HEK293 (cell line): ENCODE results near the gene LHB.

Experiments
- CTCF ChIA-PET: fragments of 350-600 bp; formaldehyde crosslinking; extraction: SDS; loops from one replicate; lab custom pipeline; 2021; ENCODE audit warnings: antibody characterized with exemption; lab: Yijun Ruan, JAX
- POLR2A ChIA-PET: fragments of 300-600 bp; formaldehyde crosslinking; extraction: SDS; loops from one replicate; lab custom pipeline; 2020; ENCODE audit warnings: antibody characterized with exemption, inconsistent platforms; lab: Yijun Ruan, JAX
- H3K27ac ChIP-seq: fragments of 200-500 bp; sonication (Bioruptor generic); 2 replicates; pipeline ENCODE4 v1.5.1; 2014; ENCODE audit warnings: low read depth, low read length, control low read depth, inconsistent platforms; ENCODE audit errors: extremely low read depth
- H3K36me3 ChIP-seq, 2 experiments: fragments of 200-500 bp in 1 of 2; sonication (Bioruptor generic) in 1 of 2; 1 replicate in 1 of 2; 2 replicates in 1 of 2; pipeline ENCODE4 v1.5.1; 2014 to 2017; ENCODE audit warnings: inconsistent platforms in 2 of 2, low read length in 2 of 2; ENCODE audit not compliant: control insufficient read depth in 2 of 2, insufficient read depth in 1 of 2
- H3K4me1 ChIP-seq: fragments of 200-500 bp; sonication (Bioruptor generic); 2 replicates; pipeline ENCODE4 v1.5.1; 2014; ENCODE audit warnings: mild to moderate bottlenecking, low read length, inconsistent platforms; ENCODE audit not compliant: control insufficient read depth, insufficient read depth
- H3K4me3 ChIP-seq: 2 replicates; pipeline ENCODE4 v1.5.1; 2011; ENCODE audit warnings: low read depth, mild to moderate bottlenecking, control low read depth, low read length, moderate library complexity
- H3K9me3 ChIP-seq: fragments of 200-500 bp; sonication (Bioruptor generic); 2 replicates; pipeline ENCODE4 v1.5.1; 2014; ENCODE audit warnings: low read depth, low read length, inconsistent platforms; ENCODE audit not compliant: control insufficient read depth, insufficient read depth
- EGR2 ChIP-seq: fragments of 450-650 bp; formaldehyde crosslinking; IDR thresholded peaks from 2 replicates; pipeline ENCODE4 v1.5.1; 2016; ENCODE audit warnings: low read depth, missing biosample characterization, missing genetic modification characterization
- GLIS2 ChIP-seq: fragments of 450-650 bp; formaldehyde crosslinking; IDR thresholded peaks from 2 replicates; pipeline ENCODE4 v1.5.1; 2016; ENCODE audit warnings: missing biosample characterization, missing genetic modification characterization
- INSM2 ChIP-seq: fragments of 450-650 bp; formaldehyde crosslinking; IDR thresholded peaks from 2 replicates; pipeline ENCODE4 v1.5.1; 2016; ENCODE audit warnings: missing biosample characterization, missing genetic modification characterization
- KLF7 ChIP-seq: fragments of 450-650 bp; formaldehyde crosslinking; IDR thresholded peaks from 2 replicates; pipeline ENCODE4 v1.5.1; 2016; ENCODE audit warnings: missing biosample characterization, missing genetic modification characterization, borderline replicate concordance
- OSR2 ChIP-seq: fragments of 450-650 bp; formaldehyde crosslinking; IDR thresholded peaks from 2 replicates; pipeline ENCODE4 v1.5.1; 2016; ENCODE audit warnings: missing biosample characterization, missing genetic modification characterization
- PATZ1 ChIP-seq: fragments of 450-650 bp; formaldehyde crosslinking; IDR thresholded peaks from 2 replicates; pipeline ENCODE4 v1.5.1; 2016; ENCODE audit warnings: missing biosample characterization, missing genetic modification characterization
- REPIN1 ChIP-seq: fragments of 450-650 bp; formaldehyde crosslinking; IDR thresholded peaks from 2 replicates; pipeline ENCODE4 v1.5.1; 2017; ENCODE audit warnings: missing biosample characterization, missing genetic modification characterization, low read depth
- SALL2 ChIP-seq: fragments of 450-650 bp; formaldehyde crosslinking; IDR thresholded peaks from 2 replicates; pipeline ENCODE4 v1.5.0; 2017; ENCODE audit warnings: missing biosample characterization, mild to moderate bottlenecking, missing genetic modification characterization, borderline replicate concordance
- SP7 ChIP-seq: fragments of 450-650 bp; formaldehyde crosslinking; IDR thresholded peaks from 2 replicates; pipeline ENCODE4 v1.5.1; 2016; ENCODE audit warnings: missing biosample characterization, missing genetic modification characterization
- YY2 ChIP-seq: fragments of 450-650 bp; formaldehyde crosslinking; IDR thresholded peaks from 2 replicates; pipeline ENCODE4 v1.5.1; 2016; ENCODE audit warnings: missing biosample characterization, missing genetic modification characterization
- ZBTB21 ChIP-seq: fragments of 450-650 bp; formaldehyde crosslinking; IDR thresholded peaks from 2 replicates; pipeline ENCODE4 v1.5.1; 2017; ENCODE audit warnings: missing biosample characterization, missing genetic modification characterization
- ZNF133 ChIP-seq: fragments of 450-650 bp; formaldehyde crosslinking; IDR thresholded peaks from 2 replicates; pipeline ENCODE4 v1.5.1; 2016; ENCODE audit warnings: missing biosample characterization, missing genetic modification characterization
- ZNF157 ChIP-seq: fragments of 450-650 bp; formaldehyde crosslinking; IDR thresholded peaks from 2 replicates; pipeline ENCODE4 v1.5.1; 2016; ENCODE audit warnings: missing biosample characterization, missing genetic modification characterization
- ZNF214 ChIP-seq: fragments of 450-650 bp; formaldehyde crosslinking; IDR thresholded peaks from 2 replicates; pipeline ENCODE4 v1.5.1; 2017; ENCODE audit warnings: missing biosample characterization, mild to moderate bottlenecking, missing genetic modification characterization, borderline replicate concordance
- ZNF221 ChIP-seq: fragments of 450-650 bp; formaldehyde crosslinking; IDR thresholded peaks from 2 replicates; pipeline ENCODE4 v1.5.1; 2017; ENCODE audit warnings: missing biosample characterization, missing genetic modification characterization, borderline replicate concordance
- ZNF266 ChIP-seq: fragments of 450-650 bp; formaldehyde crosslinking; IDR thresholded peaks from 2 replicates; pipeline ENCODE4 v1.5.1; 2016; ENCODE audit warnings: missing biosample characterization, missing genetic modification characterization, low read depth
- ZNF335 ChIP-seq: fragments of 450-650 bp; formaldehyde crosslinking; conservative IDR thresholded peaks from 2 replicates; pipeline ENCODE4 v1.5.1; 2016; ENCODE audit warnings: missing biosample characterization, missing genetic modification characterization
- ZNF529 ChIP-seq: fragments of 450-650 bp; formaldehyde crosslinking; IDR thresholded peaks from 2 replicates; pipeline ENCODE4 v1.5.1; 2017; ENCODE audit warnings: missing genetic modification characterization, missing biosample characterization; ENCODE audit not compliant: insufficient replicate concordance
- ZNF623 ChIP-seq: fragments of 450-650 bp; formaldehyde crosslinking; IDR thresholded peaks from 2 replicates; pipeline ENCODE4 v1.5.1; 2016; ENCODE audit warnings: missing biosample characterization, missing genetic modification characterization
- ZNF654 ChIP-seq: fragments of 450-650 bp; formaldehyde crosslinking; IDR thresholded peaks from 2 replicates; pipeline ENCODE4 v1.5.1; 2016; ENCODE audit warnings: low read depth, missing biosample characterization, missing genetic modification characterization
- ZNF768 ChIP-seq: fragments of 450-650 bp; formaldehyde crosslinking; IDR thresholded peaks from 2 replicates; pipeline ENCODE4 v1.5.1; 2018; ENCODE audit warnings: missing biosample characterization, mild to moderate bottlenecking, missing genetic modification characterization
- ZNF777 ChIP-seq: fragments of 450-650 bp; formaldehyde crosslinking; IDR thresholded peaks from 2 replicates; pipeline ENCODE4 v1.5.1; 2017; ENCODE audit warnings: missing biosample characterization, missing genetic modification characterization, borderline replicate concordance
- ZNF785 ChIP-seq: fragments of 450-650 bp; formaldehyde crosslinking; IDR thresholded peaks from 2 replicates; pipeline ENCODE4 v1.5.1; 2016; ENCODE audit warnings: missing biosample characterization, missing genetic modification characterization
- TF ChIP-seq, protein P1 (sequence below): fragments of 450-650 bp; formaldehyde crosslinking; IDR thresholded peaks from 2 replicates; pipeline ENCODE4 v1.5.1; 2016; ENCODE audit warnings: missing biosample characterization, missing genetic modification characterization, borderline replicate concordance
- TF ChIP-seq, protein P2 (sequence below): fragments of 450-650 bp; formaldehyde crosslinking; IDR thresholded peaks from 2 replicates; pipeline ENCODE4 v1.5.1; 2016; ENCODE audit warnings: missing biosample characterization, missing genetic modification characterization, low read depth

The LHB gene

GRCh38 chr19:48993175-48994034 lies 23.5 kb downstream of the LHB start, which contains the start of the genes GYS1 and RUVBL2:
Gene GYS1 (minus strand): TSS chr19:48993309. CDS start chr19:48993112, 197 bp downstream.
Gene RUVBL2 (plus strand): TSS chr19:48993887. CDS start chr19:48993912, 25 bp downstream.
- H3K4me3 ChIP-seq = peak within 1 kb of the TSS; percentile 81
- H3K9me3 ChIP-seq = no peaks in the 10 kb centered on the region
- POLR2A ChIA-PET = interaction anchor here (0.5 to 2.8 kb wide), 43 partner anchors 10 to 497 kb away, joined by 3 to 33 read pairs (median 6); partner anchors contain the start of genes ALDH16A1, DHDH, FTL and LHB
- peaks cover 12% of the 10 kb centered on the region; the same call in 1 of the 2 replicates for H3K4me1 ChIP-seq
- CTCF ChIA-PET = interaction anchor here (0.5 to 2.9 kb wide), 66 partner anchors 8 to 1604 kb away, joined by 3 to 79 read pairs (median 4); partner anchors contain the start of genes CGB2, CGB7 and NUCB1
- peaks cover 13 to 28% of the 10 kb centered on the region in 2 experiments; a peak in 2 of 3 replicates for H3K36me3 ChIP-seq
- H3K27ac ChIP-seq = peak within 1 kb of the TSS; percentile 81
- TF ChIP-seq ZNF221 (no peak), ZNF768 (tag by site-specific recombination) (no peak), REPIN1 (tag by site-specific recombination) (no peak), YY2 (peak; percentile 83), ZNF335 (tag by site-specific recombination) (peak; percentile 49; the same call in 1 of the 2 replicates), INSM2 (tag by site-specific recombination) (no peak), SALL2 (no peak), SP7 (tag by site-specific recombination) (peak; percentile 54; the same call in 1 of the 2 replicates), ZBTB21 (tag by site-specific recombination) (no peak), ZNF214 (tag by site-specific recombination) (no peak), ZNF654 (tag by site-specific recombination) (no peak), ZNF266 (tag by site-specific recombination) (no peak), ZNF133 (tag by site-specific recombination) (no peak), ZNF623 (no peak), ZNF529 (tag by site-specific recombination) (no peak), KLF7 (no peak), EGR2 (tag by site-specific recombination) (peak; percentile 69), ZNF157 (tag by site-specific recombination) (no peak), ZNF777 (tag by site-specific recombination) (no peak), OSR2 (tag by site-specific recombination) (no peak), GLIS2 (tag by site-specific recombination) (peak; percentile 68; the same call in 1 of the 2 replicates), ZNF785 (tag by site-specific recombination) (peak; percentile 75; the same call in 1 of the 2 replicates), PATZ1 (tag by site-specific recombination) (peak; percentile 95)
- TF ChIP-seq, protein P1, sequence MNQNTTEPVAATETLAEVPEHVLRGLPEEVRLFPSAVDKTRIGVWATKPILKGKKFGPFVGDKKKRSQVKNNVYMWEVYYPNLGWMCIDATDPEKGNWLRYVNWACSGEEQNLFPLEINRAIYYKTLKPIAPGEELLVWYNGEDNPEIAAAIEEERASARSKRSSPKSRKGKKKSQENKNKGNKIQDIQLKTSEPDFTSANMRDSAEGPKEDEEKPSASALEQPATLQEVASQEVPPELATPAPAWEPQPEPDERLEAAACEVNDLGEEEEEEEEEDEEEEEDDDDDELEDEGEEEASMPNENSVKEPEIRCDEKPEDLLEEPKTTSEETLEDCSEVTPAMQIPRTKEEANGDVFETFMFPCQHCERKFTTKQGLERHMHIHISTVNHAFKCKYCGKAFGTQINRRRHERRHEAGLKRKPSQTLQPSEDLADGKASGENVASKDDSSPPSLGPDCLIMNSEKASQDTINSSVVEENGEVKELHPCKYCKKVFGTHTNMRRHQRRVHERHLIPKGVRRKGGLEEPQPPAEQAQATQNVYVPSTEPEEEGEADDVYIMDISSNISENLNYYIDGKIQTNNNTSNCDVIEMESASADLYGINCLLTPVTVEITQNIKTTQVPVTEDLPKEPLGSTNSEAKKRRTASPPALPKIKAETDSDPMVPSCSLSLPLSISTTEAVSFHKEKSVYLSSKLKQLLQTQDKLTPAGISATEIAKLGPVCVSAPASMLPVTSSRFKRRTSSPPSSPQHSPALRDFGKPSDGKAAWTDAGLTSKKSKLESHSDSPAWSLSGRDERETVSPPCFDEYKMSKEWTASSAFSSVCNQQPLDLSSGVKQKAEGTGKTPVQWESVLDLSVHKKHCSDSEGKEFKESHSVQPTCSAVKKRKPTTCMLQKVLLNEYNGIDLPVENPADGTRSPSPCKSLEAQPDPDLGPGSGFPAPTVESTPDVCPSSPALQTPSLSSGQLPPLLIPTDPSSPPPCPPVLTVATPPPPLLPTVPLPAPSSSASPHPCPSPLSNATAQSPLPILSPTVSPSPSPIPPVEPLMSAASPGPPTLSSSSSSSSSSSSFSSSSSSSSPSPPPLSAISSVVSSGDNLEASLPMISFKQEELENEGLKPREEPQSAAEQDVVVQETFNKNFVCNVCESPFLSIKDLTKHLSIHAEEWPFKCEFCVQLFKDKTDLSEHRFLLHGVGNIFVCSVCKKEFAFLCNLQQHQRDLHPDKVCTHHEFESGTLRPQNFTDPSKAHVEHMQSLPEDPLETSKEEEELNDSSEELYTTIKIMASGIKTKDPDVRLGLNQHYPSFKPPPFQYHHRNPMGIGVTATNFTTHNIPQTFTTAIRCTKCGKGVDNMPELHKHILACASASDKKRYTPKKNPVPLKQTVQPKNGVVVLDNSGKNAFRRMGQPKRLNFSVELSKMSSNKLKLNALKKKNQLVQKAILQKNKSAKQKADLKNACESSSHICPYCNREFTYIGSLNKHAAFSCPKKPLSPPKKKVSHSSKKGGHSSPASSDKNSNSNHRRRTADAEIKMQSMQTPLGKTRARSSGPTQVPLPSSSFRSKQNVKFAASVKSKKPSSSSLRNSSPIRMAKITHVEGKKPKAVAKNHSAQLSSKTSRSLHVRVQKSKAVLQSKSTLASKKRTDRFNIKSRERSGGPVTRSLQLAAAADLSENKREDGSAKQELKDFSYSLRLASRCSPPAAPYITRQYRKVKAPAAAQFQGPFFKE (tag by site-specific recombination) = no peak
- TF ChIP-seq, protein P2, sequence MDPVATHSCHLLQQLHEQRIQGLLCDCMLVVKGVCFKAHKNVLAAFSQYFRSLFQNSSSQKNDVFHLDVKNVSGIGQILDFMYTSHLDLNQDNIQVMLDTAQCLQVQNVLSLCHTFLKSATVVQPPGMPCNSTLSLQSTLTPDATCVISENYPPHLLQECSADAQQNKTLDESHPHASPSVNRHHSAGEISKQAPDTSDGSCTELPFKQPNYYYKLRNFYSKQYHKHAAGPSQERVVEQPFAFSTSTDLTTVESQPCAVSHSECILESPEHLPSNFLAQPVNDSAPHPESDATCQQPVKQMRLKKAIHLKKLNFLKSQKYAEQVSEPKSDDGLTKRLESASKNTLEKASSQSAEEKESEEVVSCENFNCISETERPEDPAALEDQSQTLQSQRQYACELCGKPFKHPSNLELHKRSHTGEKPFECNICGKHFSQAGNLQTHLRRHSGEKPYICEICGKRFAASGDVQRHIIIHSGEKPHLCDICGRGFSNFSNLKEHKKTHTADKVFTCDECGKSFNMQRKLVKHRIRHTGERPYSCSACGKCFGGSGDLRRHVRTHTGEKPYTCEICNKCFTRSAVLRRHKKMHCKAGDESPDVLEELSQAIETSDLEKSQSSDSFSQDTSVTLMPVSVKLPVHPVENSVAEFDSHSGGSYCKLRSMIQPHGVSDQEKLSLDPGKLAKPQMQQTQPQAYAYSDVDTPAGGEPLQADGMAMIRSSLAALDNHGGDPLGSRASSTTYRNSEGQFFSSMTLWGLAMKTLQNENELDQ (tag by site-specific recombination) = no peak
